AML-193 (cell line): ENCODE measurements around the gene SYNGR1.

Experiments used
- DNase-seq, 2 experiments: peaks; one replicate each; lab custom pipeline; 2025; lab: John Stamatoyannopoulos, UW

SYNGR1 gene, protein sequence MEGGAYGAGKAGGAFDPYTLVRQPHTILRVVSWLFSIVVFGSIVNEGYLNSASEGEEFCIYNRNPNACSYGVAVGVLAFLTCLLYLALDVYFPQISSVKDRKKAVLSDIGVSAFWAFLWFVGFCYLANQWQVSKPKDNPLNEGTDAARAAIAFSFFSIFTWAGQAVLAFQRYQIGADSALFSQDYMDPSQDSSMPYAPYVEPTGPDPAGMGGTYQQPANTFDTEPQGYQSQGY

DNA sequence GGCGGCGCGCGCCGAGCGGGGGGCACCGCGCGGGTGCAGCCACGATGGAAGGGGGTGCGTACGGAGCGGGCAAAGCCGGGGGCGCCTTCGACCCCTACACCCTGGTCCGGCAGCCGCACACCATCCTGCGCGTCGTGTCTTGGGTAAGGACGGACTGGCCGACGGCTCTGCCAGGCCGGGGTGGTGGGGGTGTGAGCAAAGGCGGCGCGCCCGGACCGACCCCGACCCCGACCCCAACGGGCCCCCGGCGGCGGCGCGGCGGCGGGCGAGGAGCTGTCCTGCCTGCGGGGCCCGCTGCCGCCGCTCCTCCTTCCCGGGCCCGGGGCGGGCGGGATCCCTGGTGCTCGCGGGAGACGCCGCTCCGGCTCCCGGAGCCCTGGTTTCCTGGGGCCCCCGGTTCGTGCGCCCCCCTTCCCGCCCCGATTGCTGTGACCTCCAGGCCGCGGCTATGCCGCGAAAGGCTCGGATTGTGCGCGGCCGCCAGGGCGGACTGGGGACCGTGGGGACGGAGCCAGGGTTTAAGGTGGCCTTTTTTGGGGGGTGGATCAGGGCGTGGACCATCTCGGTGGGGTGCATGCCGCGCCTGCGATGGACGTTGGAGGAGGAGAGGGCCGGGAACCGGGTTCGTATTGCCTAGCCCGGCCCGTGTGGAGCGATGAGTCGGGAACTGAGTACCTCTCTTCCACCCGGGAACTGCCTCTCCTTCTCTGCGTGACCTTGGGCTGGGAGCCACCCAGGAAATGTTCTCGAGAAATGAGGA, at the start of gene SYNGR1:
Gene SYNGR1, plus strand, starts transcription at position 25 of the 760 bp plus-strand sequence. Its CDS starts 20 bp downstream, at position 45.
- DNase-seq: no peak

DNA sequence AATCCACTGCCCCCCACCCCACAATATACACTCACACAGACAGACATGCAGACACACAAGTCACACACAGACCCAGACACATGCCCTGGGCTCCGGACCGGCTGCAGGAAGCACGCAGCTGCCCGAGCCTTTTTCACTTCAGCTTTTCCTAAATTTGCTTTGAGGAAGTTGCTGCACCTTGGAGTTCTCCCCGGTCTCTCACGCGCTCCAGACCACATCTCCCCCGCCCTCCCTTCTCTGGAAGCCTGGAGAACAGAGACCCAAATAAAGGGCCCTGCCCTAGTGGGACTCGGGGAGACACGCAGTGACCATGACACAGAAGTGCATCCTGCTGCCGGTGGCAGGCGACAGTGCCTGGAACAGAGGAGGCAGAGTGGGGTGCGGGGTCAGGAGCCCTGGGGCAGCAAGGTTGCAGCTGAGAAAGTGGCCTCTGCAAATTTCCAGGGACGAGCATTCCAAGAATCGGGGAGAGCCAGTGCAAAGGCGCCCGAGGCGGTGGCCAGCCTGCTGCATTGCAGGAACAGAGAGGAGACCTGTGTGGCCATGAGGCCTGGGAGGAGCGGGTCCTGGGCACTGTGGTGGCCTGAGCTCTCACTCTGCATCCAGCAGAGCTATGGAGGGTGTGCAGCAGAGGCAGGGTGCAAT, 49.5 kb upstream of the SYNGR1 start:
- peak in 1 of 2 experiments; percentile 16 for DNase-seq

DNA sequence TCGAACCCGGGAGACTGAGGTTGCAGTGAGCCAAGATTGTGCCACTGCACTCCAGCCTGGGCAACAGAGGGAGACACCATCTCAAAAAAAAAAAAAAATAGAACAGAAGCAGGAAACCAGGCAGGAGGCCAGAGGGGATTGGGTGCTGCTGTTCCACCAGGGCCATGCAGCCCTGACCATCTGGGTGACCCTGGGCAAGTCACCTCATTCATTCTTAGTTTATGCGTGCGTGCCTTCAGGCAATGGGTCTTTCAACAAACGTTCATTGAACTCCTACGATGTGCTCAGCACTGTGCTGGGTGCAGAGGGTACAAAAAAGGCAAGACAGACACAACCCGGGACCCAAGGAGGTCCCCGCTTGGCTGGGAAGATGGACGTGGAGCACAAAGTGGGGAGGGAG, 48.7 kb upstream of the SYNGR1 start:
- no peak for DNase-seq

DNA sequence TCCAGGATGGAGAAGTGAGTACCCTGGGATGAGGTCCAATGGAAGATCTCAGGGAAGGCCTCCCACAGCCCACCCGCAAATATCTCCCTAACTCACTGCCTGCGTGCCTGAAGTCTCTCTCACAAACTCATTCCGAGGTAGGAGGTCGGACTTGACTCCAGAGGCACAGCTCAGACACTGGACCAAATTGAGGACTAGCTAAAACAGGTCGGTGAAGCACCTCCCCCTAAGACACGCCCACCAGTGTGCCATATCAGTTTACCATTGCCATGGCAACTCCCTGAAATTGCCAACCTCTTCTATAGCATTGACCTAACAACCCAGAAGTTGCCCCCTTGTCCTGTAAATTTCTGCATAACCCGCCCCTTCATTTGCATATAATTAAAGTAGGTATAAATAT, 47.9 kb upstream of the SYNGR1 start:
- no peak for DNase-seq

DNA sequence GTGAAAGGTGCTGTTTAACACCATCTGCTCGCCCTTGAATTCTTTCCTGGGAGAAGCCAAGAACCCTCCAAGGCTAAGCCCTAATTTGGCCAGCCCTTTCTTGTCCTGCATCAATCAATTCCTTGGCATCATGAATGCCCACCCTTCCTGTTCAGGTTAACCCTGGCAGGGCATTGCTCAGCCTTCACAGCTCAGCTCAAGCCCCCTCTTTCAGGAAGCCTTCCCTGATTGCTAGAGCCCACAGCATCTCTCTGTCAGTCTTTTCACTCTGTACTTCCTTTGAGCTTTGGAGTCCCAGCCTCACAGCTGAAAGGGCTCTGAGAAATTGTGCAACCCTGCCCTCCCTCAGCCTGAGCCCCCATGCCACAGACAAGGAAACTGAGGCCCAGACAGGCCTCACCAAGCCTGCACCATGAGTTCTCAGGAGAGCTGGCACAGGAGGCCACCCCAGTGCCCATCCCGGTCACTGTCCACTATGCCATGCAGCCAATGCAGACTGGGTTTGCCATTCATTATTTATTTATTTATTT, 47.3 kb upstream of the SYNGR1 start:
- DNase-seq: no peak

DNA sequence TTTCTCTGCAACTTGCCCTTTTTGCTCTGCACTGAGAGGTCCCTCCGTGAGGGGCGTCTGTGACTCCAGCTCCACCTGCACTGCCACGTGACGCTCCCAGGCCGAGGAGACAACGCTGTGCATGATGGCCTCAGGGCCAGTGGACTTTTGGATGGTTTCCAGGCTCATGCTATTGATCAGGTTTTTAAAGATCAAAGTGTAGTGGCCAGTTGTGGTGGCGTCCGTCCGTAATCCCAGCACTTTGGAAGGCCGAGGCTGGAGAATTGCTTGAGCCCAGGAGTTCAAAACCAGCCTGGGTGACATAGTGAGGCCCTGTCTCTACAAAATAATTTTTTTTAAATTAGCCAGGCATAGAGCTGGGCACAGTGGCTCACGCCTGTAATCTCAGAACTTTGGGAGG, 46.4 kb upstream of the SYNGR1 start:
- no peak for DNase-seq

DNA sequence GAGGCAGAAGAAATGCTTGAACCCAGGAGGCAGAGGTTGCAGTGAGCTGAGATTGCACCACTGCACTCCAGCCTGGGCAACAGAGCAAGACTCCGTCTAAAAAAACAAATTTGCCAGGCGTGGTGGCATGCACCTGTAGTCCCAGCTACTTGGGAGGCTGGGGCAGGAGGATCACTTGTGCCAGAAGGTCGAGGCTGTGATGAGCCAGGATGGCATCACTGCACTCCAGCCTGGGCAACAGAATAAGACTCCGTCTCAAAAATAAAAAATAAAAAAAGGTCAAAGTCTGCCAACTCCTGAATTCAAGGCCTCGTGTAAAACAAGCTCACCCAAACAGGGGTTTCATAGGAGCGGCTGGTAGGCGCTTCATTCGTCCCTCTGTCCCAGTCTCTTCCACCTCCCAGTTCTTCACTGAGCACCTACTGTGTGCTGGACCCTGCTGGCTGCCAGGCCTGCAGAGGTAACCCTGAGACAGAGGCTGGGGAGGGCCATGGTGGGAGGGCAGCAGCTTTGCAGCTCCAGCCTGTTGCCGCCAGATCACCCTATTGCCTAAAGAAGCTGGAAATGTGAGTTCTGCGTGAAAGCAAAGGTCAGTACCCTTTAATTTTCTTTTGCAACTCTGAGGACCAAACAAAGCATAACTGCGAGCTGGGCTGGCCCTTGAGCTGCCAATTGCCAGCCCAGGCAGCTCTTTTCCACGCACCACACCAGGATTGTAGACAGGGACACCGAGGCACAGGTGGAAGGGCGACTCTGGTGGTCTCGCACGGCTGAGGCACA, 45.7 kb upstream of the SYNGR1 start:
- DNase-seq: no peak

DNA sequence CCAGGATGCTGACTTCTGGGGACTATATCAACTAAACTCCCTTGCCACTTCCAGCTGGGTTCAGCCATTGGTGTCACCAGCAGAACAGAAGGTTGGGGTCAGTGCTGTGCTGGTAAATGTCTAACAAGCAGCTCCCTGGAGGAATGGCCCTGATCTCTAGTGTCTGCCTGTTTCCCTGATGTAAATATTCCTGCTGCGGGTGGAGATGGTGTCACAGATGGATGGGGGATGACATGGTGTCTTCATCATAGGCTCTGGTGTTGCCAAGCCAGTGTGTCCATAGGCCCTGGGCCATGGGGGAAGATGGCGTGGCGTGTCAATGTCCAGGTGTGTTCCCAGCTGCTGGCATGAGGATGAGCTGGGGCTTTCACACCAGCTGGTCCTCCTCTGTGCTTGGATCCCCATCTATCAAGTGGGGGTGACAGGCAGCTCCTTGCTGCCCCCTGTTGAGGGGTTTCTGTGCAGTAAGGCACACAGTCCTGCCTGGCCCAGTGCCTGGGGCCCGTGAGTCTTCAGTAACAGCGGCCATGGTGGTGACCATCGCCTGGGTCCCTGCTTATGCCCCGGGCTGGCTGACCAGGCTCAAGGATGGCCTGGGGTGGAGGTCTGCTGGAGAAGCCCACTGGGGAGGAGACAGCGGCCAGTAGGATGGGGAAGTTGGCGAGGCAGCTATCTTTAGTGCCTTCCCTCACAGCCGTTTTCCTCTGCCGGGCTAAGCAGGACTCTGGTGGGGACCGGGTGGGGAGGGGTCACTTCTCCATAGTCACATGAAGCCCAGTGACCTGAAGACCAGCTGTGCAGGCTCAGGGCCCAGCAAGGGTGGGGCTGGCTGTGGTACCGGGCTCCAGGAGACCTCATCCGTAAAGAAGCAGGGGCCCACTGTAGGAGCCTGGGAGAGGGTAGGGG, 43.1 kb upstream of the SYNGR1 start:
- DNase-seq: peak; percentile 14 to 32

DNA sequence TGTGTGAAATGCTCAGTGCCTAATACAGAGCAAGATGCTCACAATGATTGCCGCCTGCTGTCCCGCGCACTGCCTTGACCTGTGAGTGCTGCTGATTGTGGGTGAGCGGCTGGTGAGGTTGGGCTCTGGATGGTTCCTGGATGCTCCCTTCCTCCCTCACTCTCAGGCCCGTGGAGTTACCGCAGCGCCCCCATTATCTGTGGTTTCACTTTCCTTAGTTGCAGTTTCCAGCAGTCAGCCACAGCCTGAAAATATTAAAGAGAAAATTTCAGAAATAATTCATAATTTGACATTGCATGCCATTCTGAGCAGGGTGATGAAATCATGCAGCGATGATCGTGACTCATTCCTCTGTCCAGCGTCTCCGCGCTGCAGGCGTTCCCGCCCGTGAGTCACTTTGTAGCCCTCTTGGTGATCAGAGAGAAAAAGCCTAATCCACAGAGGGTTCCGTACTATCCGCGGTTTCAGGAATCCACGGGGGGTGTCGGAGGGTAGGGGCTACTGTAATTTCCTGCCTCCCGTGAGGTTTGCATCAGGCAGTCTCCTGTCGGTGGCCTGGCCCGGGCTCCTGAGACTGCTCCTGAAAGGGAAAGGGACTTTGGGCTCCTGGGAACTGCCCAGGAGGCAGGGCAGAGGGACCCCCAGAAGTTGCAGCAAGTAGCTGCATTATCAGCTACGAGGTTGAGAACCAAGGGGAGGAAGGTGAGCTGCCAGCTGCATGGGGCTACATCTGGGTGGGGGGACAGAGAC, 41.0 kb upstream of the SYNGR1 start:
- no peak for DNase-seq

DNA sequence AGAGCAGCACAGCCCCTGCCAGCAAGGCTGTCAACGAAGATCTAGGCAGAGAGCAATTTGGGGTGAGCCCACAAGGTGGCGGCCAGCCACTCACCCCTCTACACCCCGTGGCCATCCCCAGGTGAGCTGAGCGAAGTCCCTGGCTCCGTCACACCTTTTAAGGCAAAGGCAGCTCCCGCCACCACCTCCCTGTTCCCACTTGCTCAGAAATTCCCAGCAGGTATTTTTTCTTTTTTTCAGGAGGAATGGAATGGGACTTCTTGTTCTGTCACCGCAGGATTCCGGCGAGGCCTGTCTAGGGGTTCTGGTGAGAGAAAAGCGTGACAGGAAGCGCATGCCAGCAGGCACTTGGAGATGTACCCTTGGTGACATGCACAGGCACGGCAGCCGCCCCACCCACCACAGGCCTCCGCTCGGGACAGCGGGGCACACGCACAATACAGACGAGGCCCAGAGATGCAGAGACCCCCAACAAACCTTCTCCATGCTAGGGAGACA, 40.4 kb upstream of the SYNGR1 start:
- no peak for DNase-seq

DNA sequence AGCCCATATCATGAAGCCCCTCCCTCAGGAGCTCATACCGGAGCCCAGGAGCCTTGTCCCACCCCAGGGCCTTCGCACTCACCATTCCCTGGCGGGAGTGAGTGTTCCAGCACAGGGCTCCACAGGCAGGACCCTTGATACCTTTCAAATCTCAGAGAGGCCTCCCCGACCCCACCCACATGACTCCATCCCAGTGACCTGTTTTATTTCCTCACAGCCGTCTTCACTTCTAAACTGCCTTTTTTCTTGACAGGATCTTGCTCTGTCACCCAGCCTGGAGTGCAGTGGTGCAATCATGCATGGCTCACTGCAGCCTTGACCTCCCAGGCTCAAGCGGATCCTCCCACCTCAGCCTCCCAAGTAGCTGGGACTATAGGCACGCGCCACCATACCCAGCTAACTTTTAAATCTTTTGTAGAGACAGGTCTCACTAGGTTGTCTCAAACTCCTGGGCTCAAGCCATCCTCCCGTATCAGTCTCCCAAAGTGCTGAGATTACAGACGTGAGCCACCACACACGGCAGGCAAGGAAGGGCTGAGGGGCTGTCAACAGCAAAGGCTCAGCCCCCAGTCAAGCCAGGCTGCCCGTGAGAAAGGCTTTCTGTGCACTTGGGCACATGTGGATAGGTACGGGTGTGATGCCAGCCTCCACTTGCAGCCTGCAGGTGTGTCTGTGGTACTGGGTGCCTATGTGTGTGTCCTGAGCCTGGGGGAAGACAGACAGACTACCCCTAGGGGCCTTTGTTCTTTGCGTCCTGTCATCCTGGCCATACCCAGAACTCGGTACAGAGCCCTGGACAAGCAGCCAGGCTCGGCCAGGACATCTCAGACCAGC, 39.7 kb upstream of the SYNGR1 start:
- DNase-seq: no peak

DNA sequence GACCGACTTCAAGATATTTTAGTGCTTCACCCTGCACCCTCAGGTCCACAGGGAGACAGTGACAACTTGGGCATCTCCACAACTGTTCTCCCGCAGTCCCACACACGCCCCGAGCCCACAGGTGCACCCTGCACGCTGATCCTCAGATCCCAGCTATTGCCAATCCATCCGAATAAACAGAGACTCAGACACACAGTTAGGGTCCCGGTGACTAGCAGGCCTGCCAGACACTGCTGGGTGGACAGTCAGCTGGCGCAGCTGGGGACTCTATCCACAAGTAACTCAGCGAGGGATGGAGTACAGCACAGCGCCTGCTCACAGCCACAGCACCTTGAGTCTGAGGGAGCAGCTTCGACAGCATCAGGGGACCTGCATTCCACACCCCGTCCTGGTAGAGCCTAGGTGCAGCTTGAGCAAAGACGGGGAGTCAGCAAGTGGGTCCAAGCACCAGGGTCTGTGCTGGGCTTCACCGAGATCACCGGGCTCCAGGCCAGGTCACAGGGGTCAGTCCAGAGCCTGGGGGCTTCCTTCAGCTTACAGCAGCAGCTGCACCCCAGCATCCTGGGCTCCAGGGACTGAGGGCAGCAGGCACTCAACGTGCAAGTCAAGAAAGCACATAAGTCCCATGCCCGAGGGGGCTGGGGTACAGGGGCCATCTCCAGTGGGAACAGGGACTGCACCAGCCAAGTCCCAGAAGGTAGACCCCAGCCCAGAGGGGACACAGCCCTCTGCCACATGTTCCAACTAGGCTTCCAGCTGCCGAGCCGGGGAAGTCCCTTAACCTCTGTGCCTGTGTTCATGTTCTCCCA, 38.0 kb upstream of the SYNGR1 start:
- DNase-seq: no peak

DNA sequence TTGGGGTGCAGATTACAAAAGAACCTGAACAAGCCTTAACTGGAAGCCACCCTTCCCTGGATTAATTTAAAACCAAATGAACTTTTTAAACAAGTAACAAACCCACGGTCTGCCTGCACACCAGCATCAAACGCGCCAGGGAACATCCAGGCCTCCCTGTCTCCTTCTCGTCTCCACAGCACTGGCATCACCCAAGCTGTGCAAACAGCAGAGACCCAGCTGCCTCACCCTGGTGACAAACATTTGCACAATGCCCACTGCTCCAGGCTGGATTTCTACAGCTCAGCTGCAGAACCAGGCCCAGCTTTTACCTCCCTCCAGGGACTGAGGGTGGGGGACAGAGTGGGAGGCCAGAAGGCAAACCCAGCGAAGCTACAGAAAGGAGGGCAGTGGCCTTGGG, 37.4 kb upstream of the SYNGR1 start:
- DNase-seq: no peak

DNA sequence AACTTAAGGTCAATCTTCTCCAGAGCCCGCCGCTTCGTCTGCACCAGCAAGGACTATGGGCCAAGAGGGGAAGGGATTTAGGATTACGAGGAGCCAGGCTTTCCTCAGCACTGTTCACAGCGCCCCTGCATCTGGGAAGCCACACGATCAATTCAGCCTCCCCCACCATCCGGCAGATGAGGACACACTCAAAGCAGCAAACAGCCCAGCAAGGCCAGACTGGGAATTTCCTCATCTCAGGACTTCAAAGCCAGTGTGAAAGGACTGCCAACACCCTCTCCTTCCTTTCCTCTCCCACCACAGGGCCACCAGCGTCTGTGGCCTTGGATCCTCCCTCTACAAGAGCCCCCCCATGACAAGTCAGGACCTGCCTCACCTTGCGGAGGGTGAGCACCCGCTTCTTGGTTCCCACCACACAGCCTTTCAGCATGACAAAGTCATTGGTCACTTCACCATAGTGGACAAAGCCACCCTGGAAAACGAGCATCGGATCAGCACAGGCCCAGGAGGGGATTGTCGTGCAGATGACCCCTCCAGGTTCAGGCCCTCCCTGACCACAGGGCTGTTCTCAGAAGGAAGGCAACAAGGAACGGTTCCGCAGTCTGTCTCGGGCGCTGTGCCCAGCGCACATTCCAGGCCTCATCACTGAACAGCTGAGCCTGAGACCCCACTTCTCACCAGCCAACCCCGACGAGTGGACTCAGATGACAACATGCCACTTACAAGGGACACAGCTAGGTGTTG, 36.4 kb upstream of the SYNGR1 start:
- no peak for DNase-seq

DNA sequence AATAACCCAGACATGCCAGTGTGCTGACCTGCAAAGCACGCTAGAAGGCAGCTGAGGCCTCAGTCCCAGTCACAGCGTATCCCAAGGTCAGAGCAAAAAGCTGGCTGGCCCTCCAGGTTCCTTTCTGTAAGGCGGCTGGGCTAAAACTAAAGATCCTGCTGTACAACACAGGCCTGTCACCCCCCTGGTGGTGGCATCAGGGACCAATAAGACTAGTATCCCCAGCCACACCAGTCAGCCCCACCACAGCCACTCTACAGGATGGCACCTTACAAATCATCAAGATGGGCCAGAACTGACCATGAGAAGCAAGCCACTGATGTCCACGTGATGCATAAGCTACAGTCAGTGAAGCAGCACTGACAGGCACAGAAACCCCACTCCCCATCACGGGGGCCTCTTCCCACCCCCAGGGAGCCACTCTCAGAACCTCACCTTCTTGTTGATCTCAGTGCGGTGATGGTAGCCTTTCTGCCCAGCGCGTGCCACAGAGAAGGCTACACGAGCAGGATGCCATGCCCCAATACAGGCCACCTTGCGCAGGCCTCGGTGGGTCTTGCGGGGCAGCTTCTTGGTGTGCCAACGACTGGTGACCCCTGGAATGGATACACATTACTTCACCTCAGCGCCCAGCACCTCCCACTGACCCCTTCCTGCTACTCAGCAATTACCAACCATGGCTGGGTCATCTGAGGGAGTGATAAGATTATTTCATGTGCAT, 35.4 kb upstream of the SYNGR1 start:
- DNase-seq: no peak

DNA sequence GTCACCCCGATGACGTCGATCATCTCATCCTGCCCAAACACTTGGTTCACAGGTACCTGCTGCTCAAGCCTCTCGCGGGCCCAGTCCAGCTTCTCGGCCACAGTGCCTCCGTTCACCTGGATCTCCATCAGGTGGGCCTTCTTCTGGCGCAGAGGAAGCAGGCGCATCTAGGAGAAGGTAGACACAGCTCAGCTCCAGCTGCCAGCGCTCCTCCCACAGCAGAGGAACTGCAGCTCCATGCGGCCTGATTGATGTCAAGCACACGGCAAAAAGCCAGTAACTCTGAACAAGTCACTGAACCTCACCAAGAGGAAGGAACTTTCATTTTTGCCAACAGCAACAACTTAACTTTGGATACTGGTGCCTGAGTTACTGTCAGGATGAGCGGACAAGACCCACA, 34.4 kb upstream of the SYNGR1 start:
- DNase-seq: no peak
